CD4-positive, alpha-beta T cell treated with Interleukin-4 for 1 hour (primary cell): Measurements from ENCODE around the gene CDK11B.
A peak's percentile ranks its signal among the peaks of the same experiment; 100 is the strongest.
"Not testable (repeated sequence)": the region's sequence is repeated elsewhere in the genome, so short reads cannot be mapped to it uniquely, and the experiment has no call there.

Experiments used
- DNase-seq, 2 donors: peaks; one replicate each; pipeline ENCODE4 v3.0.0-alpha.2; 2020 to 2022

Gene CDK11B

GRCh38 chr1:1658583-1659549 is at the start of gene CDK11B:
TSS of gene CDK11B (minus strand) at chr1:1659004. CDS start at chr1:1657485, 1,519 bp downstream.
- DNase-seq = peak; percentile 96 to 97

DNA sequence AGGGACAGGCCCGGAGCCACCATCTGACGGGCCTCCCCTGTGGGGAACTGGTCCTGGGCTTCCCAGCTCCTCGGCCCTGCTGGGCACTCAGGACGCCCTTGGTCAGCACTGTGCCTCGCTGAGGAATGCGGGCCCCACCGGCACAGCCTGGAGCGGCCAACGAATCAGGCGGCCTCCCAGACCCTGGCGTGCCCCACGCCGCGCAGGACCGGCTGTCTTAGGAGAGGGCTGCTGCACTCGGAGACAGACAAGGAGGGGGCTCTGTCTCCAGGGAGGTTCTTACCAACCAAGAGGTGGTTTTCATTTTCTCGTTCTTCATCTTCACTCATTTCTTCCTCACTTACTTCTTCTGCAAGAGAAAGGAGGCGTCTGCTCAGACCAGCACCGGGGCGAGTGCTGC is 49.1 kb upstream of the CDK11B start:
- DNase-seq = not testable (repeated sequence)

DNA sequence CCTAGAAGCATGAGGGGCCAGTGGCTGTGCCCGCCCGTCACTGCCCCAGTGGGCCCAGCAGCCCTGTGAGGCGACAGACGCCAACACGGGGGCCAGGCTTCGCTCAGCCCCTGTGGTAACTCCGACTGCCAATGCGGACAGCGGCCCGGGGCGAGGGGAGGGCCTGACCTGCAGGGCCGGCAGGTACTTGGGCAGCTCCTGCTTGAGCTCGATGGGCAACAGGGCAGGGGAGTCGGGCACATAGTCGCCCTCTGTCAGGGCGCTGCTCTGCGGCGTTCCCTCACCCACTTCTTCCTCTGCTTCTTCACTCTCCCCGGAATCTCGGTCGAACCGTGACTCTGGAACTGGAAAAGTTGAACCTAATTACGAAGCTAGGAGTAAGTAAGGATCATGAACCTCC is 48.4 kb upstream of the CDK11B start:
- DNase-seq = not testable (repeated sequence)

DNA sequence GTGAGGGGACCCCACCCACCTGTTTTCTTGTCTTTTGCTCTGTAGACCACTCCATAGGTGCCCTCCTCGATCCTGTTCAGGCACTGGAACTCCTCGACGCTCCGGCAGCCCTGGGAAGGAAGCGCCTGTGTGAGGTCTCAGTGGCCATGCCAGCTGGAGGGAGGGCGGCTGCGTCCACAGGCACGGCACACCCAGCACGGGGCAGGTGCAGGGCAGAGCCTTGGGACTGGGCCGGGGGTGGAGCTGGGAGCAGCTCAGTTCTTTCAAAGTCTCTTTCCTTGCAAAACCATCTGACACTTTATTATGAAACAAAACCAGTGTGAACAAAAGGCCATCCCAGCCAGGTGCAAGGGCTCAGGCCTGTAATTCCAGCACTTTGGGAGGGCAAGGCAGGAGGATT is 46.8 kb upstream of the CDK11B start:
- not testable (repeated sequence) for DNase-seq

- not testable (repeated sequence) for DNase-seq
Measured at GRCh38 chr1:1704284-1704957, 45.6 kb upstream of the CDK11B start.

GRCh38 chr1:1703796-1704195 is 45.0 kb upstream of the CDK11B start:
- DNase-seq = no peak

GRCh38 chr1:1702506-1702905 is 43.7 kb upstream of the CDK11B start:
- DNase-seq = not testable (repeated sequence)

- not testable (repeated sequence) for DNase-seq
Measured at GRCh38 chr1:1700557-1700956, 41.8 kb upstream of the CDK11B start.

- DNase-seq = not testable (repeated sequence)
Measured at GRCh38 chr1:1700067-1700466, 41.3 kb upstream of the CDK11B start.

- DNase-seq = not testable (repeated sequence)
Measured at GRCh38 chr1:1699061-1699460, 40.3 kb upstream of the CDK11B start.

DNA sequence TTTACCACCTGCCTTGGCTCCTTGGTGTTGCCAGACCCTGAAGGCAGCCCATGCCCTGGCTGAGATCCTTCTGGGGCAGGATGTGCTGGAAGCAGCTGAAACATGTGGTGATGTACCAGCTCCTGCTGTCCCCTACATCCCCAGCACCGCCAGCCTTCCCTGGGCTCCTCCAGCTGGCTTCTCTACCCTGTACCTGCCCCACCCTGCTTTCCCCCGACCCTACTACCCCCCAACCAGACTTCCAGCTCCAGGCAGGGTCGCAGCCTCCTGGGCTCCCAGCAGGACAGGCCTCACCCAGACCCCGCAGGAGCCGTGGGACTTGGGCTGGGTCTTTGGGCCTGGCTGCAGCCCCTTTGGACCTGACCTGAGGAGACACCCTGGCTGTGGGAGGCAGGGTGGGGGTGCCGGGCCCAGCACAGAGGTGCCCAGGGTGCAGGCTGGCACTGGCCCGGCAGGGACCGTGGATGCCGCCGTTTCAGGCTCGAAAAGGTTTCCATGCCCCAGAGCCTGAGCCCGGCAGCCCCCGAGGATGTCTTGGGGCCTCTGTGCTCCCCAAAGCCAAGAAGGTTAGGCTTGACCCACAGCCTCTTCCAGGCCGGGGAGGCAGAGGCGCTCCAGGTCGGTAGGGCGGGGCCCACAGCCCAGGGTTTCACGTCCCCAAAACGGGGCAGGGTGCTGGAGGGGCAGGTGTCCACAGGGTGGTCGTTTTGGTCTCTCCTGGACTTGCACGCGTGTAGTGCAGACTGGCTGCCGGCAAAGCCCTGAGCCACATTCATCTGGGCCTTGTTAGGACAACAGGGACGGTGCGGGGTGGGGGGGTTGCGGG is 38.8 kb upstream of the CDK11B start:
- DNase-seq = not testable (repeated sequence)

- DNase-seq = not testable (repeated sequence)
Measured at GRCh38 chr1:1696431-1697357, 37.9 kb upstream of the CDK11B start.

DNA sequence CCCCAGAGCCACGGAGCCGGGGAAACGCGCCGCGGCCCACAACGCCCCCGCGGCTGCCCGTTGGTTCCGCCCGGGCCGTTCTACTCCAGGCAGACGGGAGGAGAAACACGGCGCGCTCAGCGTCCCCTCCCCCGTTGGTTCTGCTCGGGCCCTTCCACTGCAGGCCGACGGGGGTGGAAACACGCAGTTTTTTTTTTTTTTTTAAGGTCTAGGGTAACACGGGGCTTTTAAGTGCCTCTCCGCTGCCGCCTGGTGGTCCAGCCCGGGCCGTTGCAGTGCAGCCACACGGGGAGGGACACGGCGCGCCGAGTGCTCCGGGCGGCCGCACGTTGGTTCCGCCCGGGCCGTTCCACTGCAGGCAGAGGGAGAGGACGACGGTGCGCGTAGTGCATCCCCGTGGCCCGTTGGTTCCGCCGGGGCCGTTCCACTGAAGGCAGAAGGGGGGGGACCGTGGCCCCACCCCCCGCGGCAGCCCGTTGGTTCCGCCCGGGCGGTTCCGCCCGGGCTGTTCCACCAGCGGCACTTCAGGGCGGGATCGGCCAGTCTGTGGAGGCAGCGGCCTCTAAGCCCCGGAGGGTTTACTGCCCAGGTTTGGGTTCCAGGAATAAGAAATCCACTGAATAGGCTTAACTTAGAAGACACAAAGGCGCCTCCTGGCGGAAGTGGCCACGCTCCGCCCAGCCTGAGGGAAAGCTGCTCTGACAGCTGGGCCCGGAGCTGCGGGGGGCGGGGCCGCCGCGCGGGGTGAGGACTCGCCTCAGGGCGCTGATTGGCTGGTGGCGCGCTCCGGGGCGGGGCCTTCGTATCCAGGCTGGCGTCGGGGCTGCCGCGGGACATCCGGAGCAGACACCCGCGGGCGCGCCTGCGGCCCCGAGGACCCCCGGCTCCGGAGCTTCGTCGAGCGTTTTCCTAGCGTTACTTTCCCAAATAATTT is 34.2 kb upstream of the CDK11B start, which contains the start of gene SLC35E2B:
Gene SLC35E2B, minus strand, starts transcription at position 82 of the 934 bp plus-strand sequence. CDS start 16,096 bp downstream, outside the sequence.
- DNase-seq = peak; percentile 91 to 98

DNA sequence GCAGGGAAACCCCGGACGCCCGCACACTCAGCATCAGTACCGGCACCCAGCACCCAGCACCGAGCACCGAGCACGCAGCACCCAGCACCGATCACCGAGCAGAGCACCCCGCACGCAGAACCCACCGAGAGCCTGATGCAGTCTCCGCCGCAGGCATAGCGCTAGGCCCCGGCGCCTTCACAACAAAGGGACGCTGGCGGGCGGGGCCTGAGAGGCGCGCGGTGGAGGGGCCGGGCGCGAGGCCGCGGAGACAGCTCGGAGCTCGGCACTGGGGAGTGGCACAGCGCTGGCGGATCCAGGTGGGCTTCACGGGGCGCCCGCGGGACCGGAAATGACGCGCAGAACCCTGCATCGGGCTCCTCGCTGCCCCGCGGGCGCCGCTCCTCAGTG is 33.5 kb upstream of the CDK11B start:
- not testable (repeated sequence) for DNase-seq

GRCh38 chr1:1691443-1691842 is 32.6 kb upstream of the CDK11B start:
- not testable (repeated sequence) for DNase-seq

GRCh38 chr1:1689526-1689925 is 30.7 kb upstream of the CDK11B start:
- DNase-seq = not testable (repeated sequence)

- no peak for DNase-seq
Measured at GRCh38 chr1:1687846-1688245, 29.0 kb upstream of the CDK11B start.

DNA sequence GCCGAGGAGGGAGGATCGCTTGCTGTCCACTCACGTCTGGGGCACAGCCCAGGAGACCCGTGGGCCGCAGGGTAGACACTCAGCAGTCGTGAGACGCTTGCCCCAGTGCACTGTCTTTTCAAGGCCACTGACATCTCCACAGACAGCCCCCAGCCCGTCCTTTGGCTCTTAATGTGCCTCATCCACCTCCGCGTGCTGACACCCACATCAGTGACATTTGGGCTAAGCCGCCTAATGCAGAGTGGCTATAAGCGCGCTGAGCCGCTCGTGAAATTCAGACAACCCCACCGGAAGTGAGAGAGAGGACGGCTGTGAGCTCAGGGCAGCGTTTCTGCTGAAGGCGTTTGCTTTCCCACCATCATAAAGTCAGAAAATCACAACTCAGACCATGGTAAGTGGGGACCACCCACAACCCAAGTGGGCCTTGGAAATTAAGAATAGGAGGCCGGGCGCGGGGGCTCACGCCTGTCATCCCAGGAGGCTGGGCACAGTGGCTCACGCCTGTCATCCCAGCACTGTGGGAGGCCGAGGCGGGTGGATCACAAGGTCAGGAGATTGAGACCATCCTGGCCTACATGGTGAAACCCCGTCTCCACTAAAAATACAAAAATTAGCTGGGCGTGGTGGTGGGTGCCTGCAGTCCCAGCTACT is 25.4 kb upstream of the CDK11B start:
- no peak for DNase-seq

DNA sequence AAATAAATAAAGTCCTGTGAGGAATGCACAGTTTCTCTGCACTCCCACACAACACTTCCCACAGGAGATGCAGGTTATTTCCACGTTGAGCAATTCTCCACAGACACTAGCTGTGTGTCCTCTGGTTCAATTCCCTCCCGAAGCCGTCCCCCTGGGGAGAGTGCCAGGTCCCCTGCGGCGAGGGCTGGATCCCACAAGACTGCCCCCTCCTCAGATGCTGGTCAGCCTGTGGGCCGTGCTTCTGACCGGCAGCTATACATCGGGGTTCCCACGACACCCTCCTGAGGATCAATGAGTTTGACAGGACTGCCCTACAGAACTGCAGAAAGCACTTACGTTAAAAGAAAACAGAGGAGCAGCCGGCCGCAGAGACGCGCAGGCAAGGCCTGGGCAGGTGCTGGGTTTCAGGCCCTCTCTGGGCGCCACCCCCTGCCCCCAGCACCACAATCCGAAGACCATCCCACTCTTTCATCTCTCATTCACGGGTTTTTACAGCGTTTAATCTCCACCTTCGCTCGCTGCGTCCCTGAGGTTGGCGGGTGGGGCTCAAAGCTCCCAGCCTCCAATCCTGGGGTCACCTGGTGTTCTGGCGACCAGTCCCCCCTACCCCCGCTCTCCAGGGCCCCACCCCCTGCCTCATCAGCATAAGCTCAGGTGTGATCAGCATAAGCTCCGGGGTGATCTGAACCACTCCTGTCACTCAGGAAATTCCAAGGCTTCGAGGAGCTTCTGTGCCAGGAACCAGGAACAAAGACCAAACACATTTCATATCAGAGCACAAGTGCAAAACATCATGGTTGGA is 24.5 kb upstream of the CDK11B start:
- DNase-seq = no peak
